ENCODE measurements around the gene GNG2. TPM values are rescaled to one million over a fixed set of nuclear protein-coding genes. Genes with fewer than 3 reads are reported as not detected.
A peak's percentile ranks its signal among the peaks of the same experiment; 100 is the strongest.

The GNG2 gene
- total RNA-seq, 1 experiment from 2014 or later, result 9.3 TPM

DNA sequence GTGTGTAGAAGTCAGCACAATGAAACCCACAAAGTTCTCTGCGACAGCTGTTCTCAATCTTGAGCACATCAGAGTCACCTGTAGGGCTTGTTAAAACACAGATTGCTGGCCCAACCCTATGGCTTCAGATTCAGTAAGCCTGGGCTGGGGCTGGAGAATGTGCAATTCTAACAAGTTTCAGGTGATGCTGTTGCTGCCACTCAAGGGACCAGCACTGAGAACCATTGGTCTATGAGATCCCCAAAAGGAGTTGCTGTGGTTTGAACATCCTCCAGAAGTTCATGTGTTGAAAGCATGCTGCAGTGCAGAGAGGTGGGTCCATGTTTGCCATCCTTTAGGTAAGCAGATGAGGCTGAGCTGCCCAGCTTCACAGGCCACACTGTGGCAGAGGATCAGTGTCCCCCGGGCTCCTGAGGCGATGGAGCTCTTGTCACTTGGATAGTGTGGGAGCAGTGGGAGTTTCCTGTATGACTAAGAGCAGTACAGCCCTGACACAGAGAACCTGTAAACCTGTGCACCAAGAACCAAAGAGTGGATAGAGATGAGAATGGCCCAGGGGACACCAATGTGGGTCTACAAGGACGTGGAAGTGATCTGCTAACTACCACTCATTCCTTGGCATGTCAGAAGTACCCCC lies 120.9 kb downstream of the GNG2 start:
- Histone ChIP-seq H3K36me3 (ENCODE audit: low read depth, low read length) (no peaks in the 10 kb centered on the region), H3K79me2 (ENCODE audit: low read length) (no peaks in the 10 kb centered on the region), H3K27ac (ENCODE audit: low read length) (no peak overlapping the region), H4K20me1 (ENCODE audit: low read length) (no peaks in the 10 kb centered on the region), H3K4me3 (ENCODE audit: low read length) (no peak overlapping the region), H3K9me2 (replicated peaks; ENCODE audit: low read length) (no peaks in the 10 kb centered on the region), H3K27me3 (ENCODE audit: low read length) (no peaks in the 10 kb centered on the region), H3K9ac (ENCODE audit: low read length) (no peak overlapping the region), H3K4me1 (ENCODE audit: insufficient read depth, low read length) (no peaks in the 10 kb centered on the region), H3F3A (ENCODE audit: low read length, unreplicated experiment) (no peaks in the 10 kb centered on the region), H3K4me2 (ENCODE audit: low read length) (no peak overlapping the region), H2AFZ (ENCODE audit: low read length) (no peak overlapping the region), H3K9me3 (ENCODE audit: low read length) (no peaks in the 10 kb centered on the region)
- no peak for TF ChIP-seq EZH2 (IDR thresholded peaks at IDR 0.05; ENCODE audit: low read length, unreplicated experiment)
- TF ChIP-seq CTCF (conservative IDR thresholded peaks at IDR 0.05; ENCODE audit: low read depth, low read length), result no peak
- no peak for TF ChIP-seq EZH2phosphoT487 (IDR thresholded peaks at IDR 0.05; ENCODE audit: borderline replicate concordance, low read length)
- DNase-seq (no peak), ATAC-seq (peak; percentile 14; the same call in 1 of the 2 replicates)
- BruUV-seq (replicated peaks), result no TSS peak
- ChIA-PET CTCF (interaction anchor here (0.5 to 1.1 kb wide), 3 partner anchors 121 to 205 kb away, joined by 3 to 6 read pairs (median 3); partner anchors contain the start of gene GNG2), POLR2A (ENCODE audit: unreplicated experiment) (interaction anchor here (0.7 kb wide), 1 partner anchor 533 kb away, joined by 3 read pairs; no protein-coding TSS in a partner anchor)
- intact Hi-C loops (cut with micrococcal nuclease), result no loop called here

DNA sequence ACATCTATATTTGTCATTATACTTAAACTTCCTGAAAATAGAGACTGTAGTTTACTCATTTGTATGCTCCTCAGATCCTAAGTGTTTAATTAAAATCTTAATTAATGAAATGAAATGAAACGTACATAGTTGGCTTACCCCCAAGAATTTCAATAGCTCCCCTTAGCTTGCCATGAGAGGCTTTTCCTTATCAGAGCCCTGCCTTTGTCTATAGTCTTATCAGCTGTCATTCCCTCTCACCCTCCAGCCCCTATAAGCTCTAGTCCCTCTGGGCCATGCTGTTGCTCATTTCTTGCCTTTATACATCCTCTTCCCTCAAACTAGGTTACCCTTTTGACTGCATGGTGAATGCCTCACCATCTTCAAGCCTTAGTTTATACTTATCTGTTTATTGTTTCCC lies 127.8 kb downstream of the GNG2 start:
- Histone ChIP-seq H3K4me3 (ENCODE audit: low read length) (peak overlapping the region; percentile 93), H3F3A (ENCODE audit: low read length, unreplicated experiment) (no peaks in the 10 kb centered on the region), H3K27ac (ENCODE audit: low read length) (no peak overlapping the region), H3K9ac (ENCODE audit: low read length) (no peak overlapping the region; the same call in 1 of the 2 replicates), H3K9me3 (ENCODE audit: low read length) (no peaks in the 10 kb centered on the region), H4K20me1 (ENCODE audit: low read length) (peaks cover 5% of the 10 kb centered on the region; the same call in 1 of the 2 replicates), H3K36me3 (ENCODE audit: low read depth, low read length) (peaks cover 15% of the 10 kb centered on the region), H3K4me2 (ENCODE audit: low read length) (peak overlapping the region; percentile 89), H3K27me3 (ENCODE audit: low read length) (no peaks in the 10 kb centered on the region), H2AFZ (ENCODE audit: low read length) (peak overlapping the region; percentile 92), H3K9me2 (replicated peaks; ENCODE audit: low read length) (no peaks in the 10 kb centered on the region), H3K79me2 (ENCODE audit: low read length) (peaks cover 31% of the 10 kb centered on the region), H3K4me1 (ENCODE audit: insufficient read depth, low read length) (peaks cover 17% of the 10 kb centered on the region)
- ATAC-seq (no peak), DNase-seq (no peak)
- intact Hi-C loops (cut with micrococcal nuclease), result no loop called here
- ChIA-PET POLR2A (ENCODE audit: unreplicated experiment) (no interaction called here), CTCF (no interaction called here)
- no peak for TF ChIP-seq EZH2 (IDR thresholded peaks at IDR 0.05; ENCODE audit: low read length, unreplicated experiment)
- no TSS peak for BruUV-seq (replicated peaks)

DNA sequence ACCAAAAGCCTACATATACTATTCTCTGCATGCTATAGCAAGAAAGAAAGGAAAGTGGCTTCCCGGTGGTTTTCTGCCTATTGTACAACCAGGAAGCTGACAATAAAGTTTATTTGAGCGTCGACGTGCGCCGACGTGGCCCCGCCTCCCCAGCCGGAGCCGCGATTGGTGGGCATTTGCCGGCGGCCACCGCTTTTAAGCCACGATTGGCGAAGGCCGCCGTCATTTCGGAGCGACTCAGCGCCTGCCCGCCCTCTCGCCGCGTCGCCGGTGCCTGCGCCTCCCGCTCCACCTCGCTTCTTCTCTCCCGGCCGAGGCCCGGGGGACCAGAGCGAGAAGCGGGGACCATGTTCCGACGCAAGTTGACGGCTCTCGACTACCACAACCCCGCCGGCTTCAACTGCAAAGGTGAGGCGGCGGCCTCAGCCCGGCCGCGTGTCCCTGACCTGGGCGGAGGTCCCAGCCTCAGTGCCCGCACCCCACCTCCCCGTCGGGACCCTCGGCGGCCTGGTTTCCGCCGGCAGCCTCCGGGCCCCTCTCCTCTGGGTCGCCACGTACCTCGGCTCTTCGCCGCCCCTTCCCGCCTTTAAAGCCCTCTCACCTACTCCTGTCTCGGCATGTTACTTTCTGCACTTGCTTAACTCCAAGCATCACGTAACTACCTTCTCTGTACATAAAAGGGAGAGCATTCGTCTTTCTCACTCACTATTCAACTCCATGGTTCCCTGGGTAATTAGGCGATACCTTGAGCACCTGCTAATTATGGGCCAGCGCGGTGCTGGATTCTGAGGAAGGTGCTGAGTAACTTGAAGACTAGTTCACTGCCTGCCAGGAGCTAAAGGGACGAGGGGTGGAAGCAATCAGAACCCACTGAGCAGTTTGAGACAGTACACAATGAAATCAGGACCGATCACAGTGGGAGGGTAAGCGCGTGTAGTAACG lies 129.2 kb downstream of the GNG2 start, which contains the start of gene RTRAF:
TSS of gene RTRAF (plus strand) at position 254 of the 942 bp plus-strand sequence. CDS start at position 348, 94 bp downstream.
- TF ChIP-seq EZH2 (IDR thresholded peaks at IDR 0.05; ENCODE audit: low read length, unreplicated experiment) (no peak), EZH2phosphoT487 (IDR thresholded peaks at IDR 0.05; ENCODE audit: borderline replicate concordance, low read length) (no peak), CTCF (conservative IDR thresholded peaks at IDR 0.05; ENCODE audit: low read depth, low read length) (no peak)
- peaks cover 29% of the 10 kb centered on the region for H3K36me3 ChIP-seq (ENCODE audit: low read depth, low read length)
- H3K9me2 ChIP-seq (replicated peaks; ENCODE audit: low read length), result no peaks in the 10 kb centered on the region
- BruUV-seq (replicated peaks), result TSS peak; percentile 47
- peaks cover 5% of the 10 kb centered on the region; the same call in 1 of the 2 replicates for H4K20me1 ChIP-seq (ENCODE audit: low read length)
- no peaks in the 10 kb centered on the region for H3K27me3 ChIP-seq (ENCODE audit: low read length)
- peaks cover 17% of the 10 kb centered on the region for H3K4me1 ChIP-seq (ENCODE audit: insufficient read depth, low read length)
- H3K27ac ChIP-seq (ENCODE audit: low read length), result peak within 1 kb of the TSS; percentile 24
- H2AFZ ChIP-seq (ENCODE audit: low read length), result peak within 1 kb of the TSS; percentile 92
- H3K4me2 ChIP-seq (ENCODE audit: low read length), result peak within 1 kb of the TSS; percentile 90
- intact Hi-C loops (cut with micrococcal nuclease), result no loop called here
- no peaks in the 10 kb centered on the region for H3K9me3 ChIP-seq (ENCODE audit: low read length)
- DNase-seq (peak; percentile 94), ATAC-seq (peak; percentile 97)
- peak within 1 kb of the TSS; percentile 93 for H3K9ac ChIP-seq (ENCODE audit: low read length)
- CTCF ChIA-PET, result no interaction called here
- H3F3A ChIP-seq (ENCODE audit: low read length, unreplicated experiment), result no peaks in the 10 kb centered on the region
- H3K79me2 ChIP-seq (ENCODE audit: low read length), result peaks cover 37% of the 10 kb centered on the region
- POLR2A ChIA-PET (ENCODE audit: unreplicated experiment), result interaction anchor here (0.6 kb wide), 1 partner anchor 821 kb away, joined by 6 read pairs; no protein-coding TSS in a partner anchor
- peak within 1 kb of the TSS; percentile 93 for H3K4me3 ChIP-seq (ENCODE audit: low read length)
